HG02884 (cell line): ENCODE measurements around the gene STRA6.

Experiments
- ATAC-seq: cut with Tn5 transposase; IDR thresholded peaks from one replicate; pipeline ENCODE4 v1.9.1; 2021; ENCODE audit warnings: mild to moderate bottlenecking, moderate library complexity; ENCODE audit not compliant: unreplicated experiment

The STRA6 gene

DNA sequence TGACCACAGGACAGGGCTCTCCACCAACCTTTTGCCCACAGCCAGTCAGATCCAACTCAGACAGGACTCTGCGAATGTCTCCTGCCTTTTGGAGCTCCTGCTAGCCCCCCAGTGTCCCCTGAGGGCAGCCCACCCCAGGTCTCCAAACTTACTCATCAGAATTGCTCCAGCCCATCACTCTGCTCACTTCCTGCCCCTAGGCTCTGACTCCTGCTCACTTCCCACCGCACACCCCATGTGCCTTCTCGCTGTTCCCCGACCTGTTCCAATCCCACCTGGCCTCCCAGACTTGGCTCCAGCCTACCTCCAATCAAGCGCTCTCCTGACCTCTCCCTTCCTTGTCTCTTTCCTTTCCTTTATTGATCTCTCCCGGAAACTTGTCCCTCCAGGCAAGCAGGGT lies 5.9 kb upstream of the STRA6 start:
- ATAC-seq: no peak

GRCh38 chr15:74207652-74208440 lies 5.3 kb upstream of the STRA6 start:
- no peak for ATAC-seq

DNA sequence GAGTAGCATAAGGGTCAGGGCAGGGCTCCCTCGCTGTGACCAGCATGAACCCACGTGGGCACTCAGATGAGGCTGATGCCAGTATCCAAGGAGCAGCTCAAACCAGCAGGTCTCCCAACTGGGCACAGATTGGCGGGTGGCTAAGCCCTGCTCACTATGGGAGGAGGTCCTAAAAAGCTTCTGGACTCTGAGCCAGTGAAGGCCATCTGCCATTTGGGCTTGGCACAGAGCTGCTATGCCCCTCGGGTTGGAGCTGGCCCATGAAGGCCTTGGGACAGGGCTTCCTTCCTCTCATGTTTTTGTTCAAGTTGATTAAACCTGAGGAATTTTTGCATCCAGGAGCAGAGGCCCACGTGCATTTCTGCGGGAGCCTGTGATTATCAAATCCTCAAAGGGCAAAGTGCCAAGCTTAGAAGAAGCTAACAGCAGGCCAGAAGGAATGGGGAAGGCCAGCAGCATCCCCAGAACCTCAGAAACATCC lies 4.3 kb upstream of the STRA6 start:
- ATAC-seq: no peak

DNA sequence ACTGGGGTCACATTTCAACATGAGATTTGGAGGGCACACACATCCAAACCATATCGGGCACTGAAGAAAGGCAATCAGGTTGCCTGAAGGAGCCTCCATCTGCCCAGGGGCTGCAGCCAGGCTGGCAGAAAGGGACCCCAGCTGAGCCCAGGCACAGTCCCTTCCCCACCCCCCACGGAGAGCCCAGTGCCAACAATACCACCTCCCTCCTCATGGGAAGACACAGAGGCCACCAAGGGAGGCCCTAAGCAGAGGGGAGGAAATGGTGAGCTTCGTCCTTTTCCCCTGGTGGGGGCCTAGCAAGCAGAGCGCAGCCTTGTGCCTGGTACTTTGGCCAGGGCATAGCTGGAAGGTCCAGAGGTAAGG lies 3.0 kb upstream of the STRA6 start:
- no peak for ATAC-seq

DNA sequence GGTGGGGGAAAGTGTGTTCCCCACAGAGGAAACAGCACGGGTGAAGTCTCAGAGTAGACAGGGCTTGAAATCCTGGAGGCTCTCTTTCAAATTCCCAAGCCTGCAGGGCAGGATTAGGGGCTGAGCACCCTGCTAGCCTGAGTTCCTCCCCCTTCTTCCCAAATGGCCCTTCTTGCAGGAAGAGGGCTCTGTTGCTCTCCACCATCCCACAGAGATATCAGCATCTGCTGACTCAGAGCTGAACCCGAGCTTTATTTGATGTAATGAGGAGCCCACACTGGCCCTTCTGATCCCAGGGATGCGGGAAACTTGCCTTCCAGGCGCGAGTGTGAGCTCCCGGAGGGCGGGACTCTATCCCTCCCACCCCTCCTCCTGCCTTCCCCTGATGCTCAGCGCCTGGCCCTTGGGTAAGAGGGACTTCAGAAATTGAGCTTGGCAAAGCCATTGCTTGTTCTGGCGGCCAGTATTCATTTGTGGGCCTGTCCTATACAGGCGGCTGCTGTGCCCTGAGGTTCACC lies 1.4 kb upstream of the STRA6 start:
- ATAC-seq: no peak

DNA sequence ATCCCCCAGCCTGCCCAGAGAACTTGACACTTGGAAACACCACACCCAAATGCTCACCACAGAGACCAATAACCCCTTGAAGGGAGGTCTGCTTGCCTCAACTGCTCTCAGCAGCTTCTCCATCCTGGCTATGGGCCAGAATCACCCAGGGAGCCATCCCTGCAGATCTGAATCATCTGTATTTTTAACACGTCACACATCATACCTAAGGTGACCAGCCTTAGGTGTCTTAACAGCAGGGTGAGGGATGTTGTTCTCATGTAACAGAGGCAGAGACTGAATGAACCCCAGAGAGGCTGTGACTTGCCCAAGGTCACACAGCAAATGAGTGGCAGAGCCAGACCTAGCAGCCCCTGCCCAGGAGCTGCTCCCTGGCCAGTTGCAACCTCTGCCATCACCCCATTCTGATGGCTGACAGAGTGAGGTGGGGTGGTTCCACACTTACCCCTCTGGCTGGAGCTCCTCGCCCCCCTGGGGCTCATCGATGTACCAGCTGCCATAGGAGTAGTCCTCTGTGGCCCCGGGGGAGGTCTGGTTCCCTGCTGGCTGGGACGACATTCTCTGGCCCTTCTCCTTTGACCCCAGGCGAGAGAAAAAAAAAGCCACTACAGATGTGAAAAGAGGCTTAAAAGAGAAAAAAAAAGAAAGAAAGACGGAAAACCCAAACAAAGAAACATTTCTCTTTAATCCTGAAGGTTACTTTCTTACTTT lies 722 bp downstream of the STRA6 start:
- no peak for ATAC-seq

DNA sequence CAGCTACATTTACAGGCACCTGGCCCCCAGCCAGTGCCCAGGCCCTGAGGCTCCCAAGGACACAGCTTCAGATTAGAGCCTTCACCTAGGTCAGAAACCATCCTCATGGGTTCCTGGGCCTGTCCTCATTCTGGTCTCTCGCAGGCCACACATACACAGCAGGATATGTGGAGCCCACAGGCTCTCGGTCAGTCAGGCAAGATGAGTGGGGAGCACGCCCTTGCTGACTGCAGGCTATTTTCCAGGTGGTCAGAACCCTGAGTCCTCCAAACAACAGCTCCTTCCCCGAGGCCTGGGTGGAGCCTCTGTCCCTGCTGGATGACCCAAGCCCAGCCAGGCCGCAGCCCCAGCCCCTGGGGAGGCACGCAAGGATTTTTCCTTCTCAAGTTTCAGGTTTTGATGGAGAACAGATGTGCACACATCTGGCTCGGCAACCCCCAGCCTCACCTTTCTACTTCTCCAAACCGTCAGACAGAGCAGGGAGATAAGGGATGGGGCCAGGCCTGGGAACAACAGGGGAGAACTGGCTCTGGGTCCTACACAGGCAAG lies 1.6 kb downstream of the STRA6 start:
- no peak for ATAC-seq

- ATAC-seq: no peak
Observed at GRCh38 chr15:74200412-74200815, 2.2 kb downstream of the STRA6 start.

DNA sequence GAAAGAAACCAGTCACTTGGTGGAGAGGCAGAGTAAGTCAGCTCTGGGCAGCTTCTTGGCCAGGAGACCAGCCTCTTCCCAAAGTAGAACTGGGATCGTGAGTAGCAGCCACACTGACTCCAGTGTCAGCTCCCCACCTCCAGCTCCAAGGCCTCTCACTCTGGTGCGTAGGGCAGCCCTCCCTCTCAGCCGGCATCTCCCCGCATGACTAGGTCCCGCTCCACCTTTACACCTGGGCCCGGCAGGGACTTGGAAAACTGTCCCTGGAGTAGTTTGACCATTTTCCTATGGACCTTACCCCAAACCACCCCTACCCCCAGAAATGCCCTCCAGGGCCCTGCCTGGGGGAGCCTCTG lies 3.3 kb downstream of the STRA6 start:
- ATAC-seq: no peak

DNA sequence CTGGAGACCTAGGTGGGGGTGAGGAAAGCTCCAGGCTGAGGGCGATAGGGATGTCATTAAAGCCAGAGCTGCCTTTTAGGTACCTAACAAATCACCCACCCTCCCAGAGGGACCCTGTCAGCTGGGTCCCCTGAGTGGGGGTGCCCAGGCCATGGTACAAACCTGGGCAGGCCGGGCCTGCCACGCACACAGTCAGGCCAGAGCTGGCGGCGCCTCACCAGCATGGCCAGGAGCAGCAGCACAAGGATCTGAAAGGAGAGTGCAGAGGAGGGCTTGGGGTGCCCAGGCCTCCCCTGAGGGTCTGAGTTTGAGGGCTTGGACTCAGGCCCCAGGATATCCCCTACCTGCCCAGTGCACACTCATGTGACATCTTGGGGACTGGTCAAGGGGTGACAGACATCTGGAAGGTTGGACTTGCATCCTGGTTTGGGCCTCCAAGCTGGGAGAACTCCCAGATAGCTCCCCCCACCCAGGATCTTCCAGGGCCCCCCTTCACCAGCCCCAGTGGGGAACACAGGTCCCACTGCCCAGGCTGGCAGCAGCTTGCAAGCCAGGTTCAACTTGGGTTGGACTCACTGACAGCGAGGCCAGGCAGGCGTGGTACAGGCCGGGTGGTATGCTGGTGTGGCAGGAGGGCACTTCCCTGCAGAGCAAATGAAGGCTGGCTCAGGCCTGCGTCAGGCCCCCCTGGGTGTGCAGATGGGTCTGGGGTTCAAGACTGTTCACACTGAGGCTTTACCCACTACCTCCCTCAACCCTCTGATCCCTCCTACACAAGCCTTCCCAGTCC lies 5.2 kb downstream of the STRA6 start:
- no peak for ATAC-seq

DNA sequence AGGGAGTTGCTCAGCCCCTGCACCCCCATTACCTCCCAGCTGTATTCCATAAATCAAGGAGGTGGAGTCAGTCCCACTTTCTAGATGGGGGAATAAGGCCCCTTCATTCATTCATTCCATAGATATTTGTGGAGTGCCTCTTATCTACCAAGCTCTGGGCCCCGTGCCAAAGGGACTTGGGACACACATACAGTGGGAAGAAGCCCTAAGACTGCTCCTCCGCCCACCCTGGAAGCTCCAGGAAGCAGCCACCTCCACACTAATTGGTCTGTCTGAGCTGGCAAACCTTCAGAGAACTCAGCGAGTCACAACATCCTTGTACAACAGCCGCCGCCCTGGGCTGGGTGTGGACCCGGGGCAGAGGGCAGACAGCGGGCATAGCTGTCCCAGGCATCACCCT lies 6.4 kb downstream of the STRA6 start:
- no peak for ATAC-seq

DNA sequence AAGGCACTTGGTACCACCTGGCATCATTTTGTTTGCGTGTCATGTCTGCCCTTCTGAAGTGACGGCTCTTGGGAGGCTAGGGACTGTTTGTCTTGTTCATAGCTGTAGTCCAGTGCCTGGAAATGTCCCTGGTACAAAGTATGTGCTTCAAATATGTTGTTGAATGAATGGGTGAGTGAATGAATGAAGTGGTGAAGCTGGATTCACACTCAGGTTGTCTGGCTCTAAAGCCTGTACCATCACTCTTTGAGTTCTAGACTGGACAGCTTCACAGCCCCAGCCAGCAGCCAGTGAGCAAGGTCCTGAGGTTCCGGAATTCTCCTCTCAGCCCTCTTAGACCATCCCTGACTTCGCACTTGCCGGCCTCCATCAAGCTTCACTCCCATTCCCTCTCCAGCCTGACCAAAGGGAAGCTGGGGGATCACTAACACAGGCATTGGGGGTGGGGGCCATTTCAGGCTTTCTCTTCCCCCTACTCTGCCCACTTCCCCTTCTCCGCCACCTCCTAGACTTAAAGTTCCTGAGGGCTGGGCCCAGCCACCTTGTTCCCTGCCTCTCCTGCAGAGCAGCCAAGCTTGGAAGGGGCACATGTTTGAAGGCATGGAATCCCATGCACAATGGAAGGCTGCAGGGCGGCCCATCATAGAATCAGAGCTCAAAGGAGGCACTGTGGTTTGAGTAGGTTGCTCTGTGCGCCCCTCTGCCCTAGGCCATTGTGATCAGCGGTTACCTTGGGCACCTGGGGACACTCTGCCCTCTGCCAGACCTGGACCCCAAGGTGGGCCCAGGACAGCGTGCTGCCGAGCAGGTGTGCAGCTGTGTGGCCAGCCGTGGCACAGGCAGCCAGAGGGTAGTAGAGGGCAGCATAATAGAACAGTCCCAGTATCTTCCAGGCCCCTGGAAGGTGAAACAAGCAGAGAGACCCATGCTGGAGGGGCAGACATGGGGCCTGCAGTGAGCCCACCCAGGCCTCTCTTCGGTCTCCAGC lies 7.7 kb downstream of the STRA6 start:
- no peak for ATAC-seq

- no peak for ATAC-seq
Observed at GRCh38 chr15:74193905-74194304, 8.7 kb downstream of the STRA6 start.

DNA sequence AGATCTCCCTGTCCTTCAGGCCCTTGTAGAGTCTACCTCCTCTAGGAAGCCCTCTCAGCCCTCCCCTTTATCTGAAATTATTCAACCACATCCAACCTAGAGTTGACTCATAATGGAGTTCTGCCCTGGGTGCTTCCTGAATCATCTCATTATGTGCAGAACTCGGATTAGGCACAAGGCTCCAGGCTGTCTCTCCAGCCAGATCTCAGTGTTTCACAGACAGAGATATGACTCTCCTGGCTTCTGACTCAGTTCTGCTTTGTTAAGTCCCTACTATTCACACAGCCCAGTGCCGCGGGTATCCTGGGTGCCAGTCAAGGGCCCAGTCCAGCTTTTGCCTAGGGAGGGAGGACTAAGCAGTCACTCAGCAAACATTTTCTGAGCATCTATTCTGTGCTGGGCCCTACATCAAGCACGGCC lies 9.3 kb downstream of the STRA6 start:
- ATAC-seq: no peak

- no peak for ATAC-seq
Observed at GRCh38 chr15:74192751-74193150, 9.8 kb downstream of the STRA6 start.

DNA sequence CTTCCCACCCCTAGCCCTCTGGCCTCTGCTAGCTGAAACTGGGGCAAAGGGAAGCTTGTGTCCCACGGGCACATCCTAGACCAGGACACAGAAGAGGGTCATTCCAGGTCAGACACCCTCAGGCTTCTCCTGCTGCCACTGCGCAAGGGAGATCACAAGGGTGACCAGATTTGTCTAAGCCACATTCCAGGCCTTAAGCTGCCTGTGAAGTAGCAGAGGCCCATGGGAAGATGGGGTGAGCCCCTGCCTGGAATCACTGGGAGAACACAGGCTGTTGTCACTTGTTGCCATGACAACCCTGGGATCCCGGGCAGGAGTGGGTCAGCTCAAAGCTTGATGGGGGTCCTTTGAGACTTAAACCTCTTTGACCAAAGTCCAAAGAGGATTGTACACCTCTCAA lies 10.8 kb downstream of the STRA6 start:
- no peak for ATAC-seq

DNA sequence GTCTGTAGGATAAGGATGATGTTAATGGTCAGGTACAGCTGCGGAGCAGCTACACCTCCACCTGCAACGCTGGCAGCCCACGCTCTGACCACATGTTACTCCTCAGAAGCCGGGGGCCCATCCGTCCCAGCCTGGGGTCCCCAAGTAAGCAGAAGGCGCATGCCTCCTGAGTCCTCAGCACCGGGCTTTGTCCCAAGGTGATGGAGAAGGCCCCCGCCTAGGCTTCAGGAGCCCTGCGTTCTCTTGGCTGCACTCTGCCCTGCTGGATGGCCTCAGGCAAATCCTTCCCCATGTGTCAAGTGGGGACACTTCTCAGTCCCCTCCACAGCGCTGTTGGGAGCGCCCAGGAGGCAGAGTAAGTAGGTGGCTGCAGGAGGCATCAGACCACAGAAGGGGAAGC lies 14.4 kb downstream of the STRA6 start:
- no peak for ATAC-seq

DNA sequence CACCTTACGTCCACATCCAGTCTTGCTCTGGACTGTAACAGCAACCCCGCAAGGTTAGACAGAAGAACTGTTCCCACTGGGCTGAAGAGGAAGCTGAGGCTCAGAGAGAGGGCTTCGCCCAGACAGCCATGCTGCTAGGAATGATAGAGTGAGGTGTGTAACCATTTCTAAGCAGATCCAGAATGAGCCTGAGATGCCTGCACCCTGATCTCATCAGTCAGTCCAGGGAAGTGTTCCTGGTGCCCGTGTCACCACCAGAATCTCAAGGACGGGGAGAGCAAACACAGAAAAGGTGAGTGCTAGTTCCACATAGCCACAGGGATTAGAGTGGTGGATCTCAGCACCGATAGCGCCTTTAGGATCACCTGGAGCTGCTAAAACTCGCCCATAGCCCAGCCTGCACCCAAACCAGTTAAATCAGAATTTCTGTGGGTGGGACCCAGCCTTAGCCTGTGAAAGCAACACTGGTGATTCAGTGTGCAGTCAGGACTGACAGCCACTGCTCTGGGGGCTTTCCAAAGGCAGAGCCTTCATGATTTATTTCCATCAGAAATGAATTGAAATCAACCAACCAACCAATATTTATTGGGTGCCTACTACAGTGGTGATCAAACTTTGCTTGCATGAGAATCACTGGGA lies 16.8 kb downstream of the STRA6 start:
- ATAC-seq: no peak

- ATAC-seq: no peak
Observed at GRCh38 chr15:74184582-74185091, 17.9 kb downstream of the STRA6 start.
